Upper lobe of left lung (tissue), 6 donors: ENCODE results near the gene SGK2. TPM values are rescaled to one million over a fixed set of nuclear protein-coding genes. Genes with fewer than 3 reads are reported as not detected.

ENCODE experiments used
- ATAC-seq, 2 donors: fragments of 200-7000 bp; cut with Tn5 transposase; one replicate each; pipeline ENCODE4 v1.9.1; 2022; ENCODE audit warnings: mild to moderate bottlenecking in 2 of 2, moderate library complexity in 2 of 2; ENCODE audit not compliant: low FRiP score in 2 of 2
- DNase-seq, 2 donors: peaks; one replicate each; pipeline ENCODE4 v3.0.0-alpha.2; 2019 to 2020
- H3K27ac ChIP-seq, 4 donors: fragments of 200-600 bp; sonication (generic); one replicate each; pipeline ENCODE4 v1.5.1; 2016 to 2019
- H3K27me3 ChIP-seq, 4 donors: fragments of 200-600 bp; sonication (generic); one replicate each; pipeline ENCODE4 v1.5.1; 2017 to 2019
- H3K36me3 ChIP-seq, 4 donors: fragments of 200-600 bp; sonication (generic); one replicate each; pipeline ENCODE4 v1.5.1; 2016 to 2019
- H3K4me1 ChIP-seq, 4 donors: fragments of 200-600 bp; sonication (generic); one replicate each; pipeline ENCODE4 v1.5.1; 2018 to 2019
- H3K4me3 ChIP-seq, 4 donors: fragments of 200-600 bp; sonication (generic); one replicate each; pipeline ENCODE4 v1.5.1; 2017 to 2019; ENCODE audit warnings: mild to moderate bottlenecking in 2 of 4, moderate library complexity in 1 of 4
- H3K9me3 ChIP-seq, 4 donors: fragments of 200-600 bp; sonication (generic); one replicate each; pipeline ENCODE4 v1.5.1; 2018 to 2019
- CTCF ChIP-seq, 6 experiments: fragments of 450-650 bp in 4 of 6; fragments of 200-600 bp in 2 of 6; sonication (generic) in 2 of 6; IDR thresholded peaks; one replicate each; pipeline ENCODE4 v1.5.1; 2016 to 2019; ENCODE audit warnings: antibody characterized with exemption in 6 of 6
- EP300 ChIP-seq, 4 donors: sonication (generic); formaldehyde crosslinking; IDR thresholded peaks; one replicate each; pipeline ENCODE4 v1.5.1; 2017; ENCODE audit warnings: antibody characterized with exemption in 4 of 4, control low read depth in 2 of 4
- POLR2A ChIP-seq, 4 donors: fragments of 450-650 bp; IDR thresholded peaks; one replicate each; pipeline ENCODE4 v1.5.1; 2016 to 2017; ENCODE audit warnings: antibody characterized with exemption in 4 of 4, mild to moderate bottlenecking in 2 of 4
- POLR2AphosphoS5 ChIP-seq, 2 donors: sonication (generic); formaldehyde crosslinking; IDR thresholded peaks; one replicate each; pipeline ENCODE4 v1.5.1; 2017; ENCODE audit warnings: antibody characterized with exemption in 2 of 2
- whole genome bisulfite sequencing, 2 donors: methylation state at CpG; one replicate each; pipeline ENCODE4 v1.1.5; 2017 to 2018; 5-methylcytosine and 5-hydroxymethylcytosine counted together
- total RNA-seq, 6 donors: library from RNA; depleted of rRNA in 4 of 6; stranded (reverse); fragments of >200 nt in 4 of 6; gene quantifications; one replicate each; pipeline versions ENCODE4 v1.1.0 to v1.2.1, GENCODE V29; 2016 to 2021
- donor health status: DM: no; HTN: no; CAD: no; lungs with moderate emphysema.
- donor health status: DM: no; HTN: yes; CAD: no; lungs with severe emphysema.

Gene SGK2
- total RNA-seq, 6 donors from 2014 or later, result 0.91 to 1.9 (median 1.1) TPM

- Histone ChIP-seq H3K4me1 (peaks cover 6 to 25% (median 9%) of the 10 kb centered on the region in 4 donors), H3K4me3 (peak overlapping the region; percentile 19 to 74 (median 68)), H3K27ac (peak overlapping the region in 2 of 4 donors; percentile 59 to 75), H3K36me3 (no peaks in the 10 kb centered on the region), H3K27me3 (no peaks in the 10 kb centered on the region), H3K9me3 (no peaks in the 10 kb centered on the region)
- peak in 1 of 2 donors; percentile 87 for DNase-seq
- peak in 1 of 2 donors; percentile 30 for ATAC-seq
- TF ChIP-seq POLR2AphosphoS5 (IDR thresholded peaks at IDR 0.05) (no peak), CTCF (IDR thresholded peaks at IDR 0.05) (peak in 1 of 6 experiments; percentile 3), EP300 (IDR thresholded peaks at IDR 0.05) (no peak), POLR2A (IDR thresholded peaks at IDR 0.05) (no peak)
- WGBS, 2 donors, result 44 to 73% methylated on average over 19 to 21 of the region's 27 CpGs
Observed at GRCh38 chr20:43514648-43514999, 44.2 kb upstream of the SGK2 start.

- Histone ChIP-seq H3K9me3 (no peaks in the 10 kb centered on the region), H3K27ac (no peak overlapping the region), H3K4me1 (peaks cover 6 to 25% (median 9%) of the 10 kb centered on the region in 4 donors), H3K4me3 (no peak overlapping the region), H3K36me3 (no peaks in the 10 kb centered on the region), H3K27me3 (no peaks in the 10 kb centered on the region)
- 72 to 86% methylated on average over 2 of the region's 2 CpGs for WGBS, 2 donors
- DNase-seq, result no peak
- no peak for ATAC-seq
- no peak for TF ChIP-seq CTCF (IDR thresholded peaks at IDR 0.05)
- TF ChIP-seq POLR2AphosphoS5 (IDR thresholded peaks at IDR 0.05), result no peak
- TF ChIP-seq POLR2A (IDR thresholded peaks at IDR 0.05), result no peak
- TF ChIP-seq EP300 (IDR thresholded peaks at IDR 0.05), result no peak
Observed at GRCh38 chr20:43515628-43516027, 43.2 kb upstream of the SGK2 start.

- TF ChIP-seq CTCF (IDR thresholded peaks at IDR 0.05) (no peak), EP300 (IDR thresholded peaks at IDR 0.05) (no peak), POLR2AphosphoS5 (IDR thresholded peaks at IDR 0.05) (no peak)
- ATAC-seq (no peak), DNase-seq (no peak)
- no peak overlapping the region for H3K27ac ChIP-seq
- no peak overlapping the region for H3K4me3 ChIP-seq
- no peaks in the 10 kb centered on the region for H3K27me3 ChIP-seq
- H3K36me3 ChIP-seq, result no peaks in the 10 kb centered on the region
- 88 to 96% methylated on average over 1 of the region's 1 CpG for WGBS, 2 donors
- H3K9me3 ChIP-seq, result no peaks in the 10 kb centered on the region
- H3K4me1 ChIP-seq, result peaks cover 6 to 25% (median 9%) of the 10 kb centered on the region in 4 donors
Observed at GRCh38 chr20:43516251-43516824, 42.5 kb upstream of the SGK2 start.

GRCh38 chr20:43520074-43520630 is 38.7 kb upstream of the SGK2 start:
- Histone ChIP-seq H3K4me1 (peaks cover 0 to 11% (median 2%) of the 10 kb centered on the region in 4 donors), H3K27ac (no peak overlapping the region), H3K36me3 (no peaks in the 10 kb centered on the region), H3K4me3 (no peak overlapping the region), H3K9me3 (no peaks in the 10 kb centered on the region), H3K27me3 (no peaks in the 10 kb centered on the region)
- ATAC-seq (no peak), DNase-seq (no peak)
- TF ChIP-seq POLR2AphosphoS5 (IDR thresholded peaks at IDR 0.05), result no peak
- TF ChIP-seq CTCF (IDR thresholded peaks at IDR 0.05), result no peak
- TF ChIP-seq EP300 (IDR thresholded peaks at IDR 0.05), result no peak
- no peak for TF ChIP-seq POLR2A (IDR thresholded peaks at IDR 0.05)
- 100% methylated on average over 1 of the region's 1 CpG for WGBS, 2 donors

- Histone ChIP-seq H3K4me1 (no peaks in the 10 kb centered on the region), H3K27me3 (no peaks in the 10 kb centered on the region), H3K9me3 (no peaks in the 10 kb centered on the region), H3K36me3 (no peaks in the 10 kb centered on the region), H3K4me3 (no peak overlapping the region), H3K27ac (no peak overlapping the region)
- ATAC-seq (no peak), DNase-seq (no peak)
- WGBS, 2 donors, result 61 to 82% methylated on average over 5 of the region's 5 CpGs
- TF ChIP-seq EP300 (IDR thresholded peaks at IDR 0.05) (no peak), POLR2A (IDR thresholded peaks at IDR 0.05) (no peak), CTCF (IDR thresholded peaks at IDR 0.05) (no peak), POLR2AphosphoS5 (IDR thresholded peaks at IDR 0.05) (no peak)
Observed at GRCh38 chr20:43525021-43525420, 33.8 kb upstream of the SGK2 start.
